Bronchial epithelial cell (primary cell): Measurements from ENCODE around the gene CD8B. TPM values are rescaled to one million over a fixed set of nuclear protein-coding genes. Genes with fewer than 3 reads are reported as not detected.

Experiments used
- DNase-seq: peaks from one replicate; pipeline ENCODE4 v3.0.0-alpha.2; 2010; ENCODE audit warnings: low read depth
- FAIRE-seq: peaks from 2 replicates; lab custom pipeline; 2011; peaks lifted over from hg19 to GRCh38; lab: Jason Lieb, UNC
- H3K27me3 ChIP-seq: 2 replicates; pipeline ENCODE4 v1.5.1; 2011; ENCODE audit warnings: low read length; ENCODE audit not compliant: control insufficient read depth, insufficient read depth
- H3K36me3 ChIP-seq: 2 replicates; pipeline ENCODE4 v1.5.1; 2011; ENCODE audit warnings: low read length; ENCODE audit not compliant: control insufficient read depth, insufficient read depth
- H3K4me3 ChIP-seq: 2 replicates; pipeline ENCODE4 v1.5.1; 2011; ENCODE audit warnings: mild to moderate bottlenecking, low read depth, low read length, control low read depth
- total RNA-seq: library from RNA; depleted of rRNA; stranded (reverse); fragments of >200 nt; gene quantifications from 2 replicates; pipeline ENCODE4 v1.2.1, GENCODE V29; 2014
- TF ChIP-seq, protein P1 (sequence below): IDR thresholded peaks from 2 replicates; pipeline ENCODE4 v1.5.1; 2011; ENCODE audit warnings: mild to moderate bottlenecking, moderate library complexity, low read length, control low read depth, inconsistent platforms; ENCODE audit not compliant: insufficient read depth, severe bottlenecking

CD8B gene
- total RNA-seq, 1 donor from 2014 or later, result not detected

DNA sequence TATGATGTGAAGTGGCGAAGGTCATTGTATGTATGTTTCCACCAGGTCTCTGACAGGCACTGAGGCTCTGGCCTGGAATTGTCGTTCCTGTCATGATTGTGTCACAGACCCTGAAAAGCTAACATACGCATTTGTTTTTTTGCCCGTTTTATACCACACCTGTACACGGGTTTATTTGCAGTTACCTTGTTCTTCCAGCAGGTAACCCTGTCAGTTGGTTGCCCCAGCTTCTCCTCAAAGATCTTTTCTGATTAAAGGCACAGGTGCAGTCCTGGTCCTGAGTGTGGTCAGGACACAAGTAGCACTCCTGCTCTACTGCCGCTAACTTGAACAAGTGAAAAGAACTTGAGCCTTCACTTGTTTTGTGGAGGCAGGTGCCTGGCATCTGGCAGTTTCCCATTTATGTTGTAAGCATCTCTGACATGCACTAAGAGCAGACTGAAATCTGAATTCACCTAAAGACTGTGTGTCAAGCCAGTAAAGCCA is 90.8 kb downstream of the CD8B start:
- Histone ChIP-seq H3K4me3 (no peak overlapping the region), H3K36me3 (peaks cover 8% of the 10 kb centered on the region), H3K27me3 (no peaks in the 10 kb centered on the region)
- TF ChIP-seq, protein P1, sequence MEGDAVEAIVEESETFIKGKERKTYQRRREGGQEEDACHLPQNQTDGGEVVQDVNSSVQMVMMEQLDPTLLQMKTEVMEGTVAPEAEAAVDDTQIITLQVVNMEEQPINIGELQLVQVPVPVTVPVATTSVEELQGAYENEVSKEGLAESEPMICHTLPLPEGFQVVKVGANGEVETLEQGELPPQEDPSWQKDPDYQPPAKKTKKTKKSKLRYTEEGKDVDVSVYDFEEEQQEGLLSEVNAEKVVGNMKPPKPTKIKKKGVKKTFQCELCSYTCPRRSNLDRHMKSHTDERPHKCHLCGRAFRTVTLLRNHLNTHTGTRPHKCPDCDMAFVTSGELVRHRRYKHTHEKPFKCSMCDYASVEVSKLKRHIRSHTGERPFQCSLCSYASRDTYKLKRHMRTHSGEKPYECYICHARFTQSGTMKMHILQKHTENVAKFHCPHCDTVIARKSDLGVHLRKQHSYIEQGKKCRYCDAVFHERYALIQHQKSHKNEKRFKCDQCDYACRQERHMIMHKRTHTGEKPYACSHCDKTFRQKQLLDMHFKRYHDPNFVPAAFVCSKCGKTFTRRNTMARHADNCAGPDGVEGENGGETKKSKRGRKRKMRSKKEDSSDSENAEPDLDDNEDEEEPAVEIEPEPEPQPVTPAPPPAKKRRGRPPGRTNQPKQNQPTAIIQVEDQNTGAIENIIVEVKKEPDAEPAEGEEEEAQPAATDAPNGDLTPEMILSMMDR, result no peak
- no peak for DNase-seq
- FAIRE-seq, result no peak

GRCh38 chr2:86769838-86770237 is 91.8 kb downstream of the CD8B start:
- TF ChIP-seq, protein P1, result no peak
- no peak for FAIRE-seq
- peaks cover 10% of the 10 kb centered on the region for H3K36me3 ChIP-seq

DNA sequence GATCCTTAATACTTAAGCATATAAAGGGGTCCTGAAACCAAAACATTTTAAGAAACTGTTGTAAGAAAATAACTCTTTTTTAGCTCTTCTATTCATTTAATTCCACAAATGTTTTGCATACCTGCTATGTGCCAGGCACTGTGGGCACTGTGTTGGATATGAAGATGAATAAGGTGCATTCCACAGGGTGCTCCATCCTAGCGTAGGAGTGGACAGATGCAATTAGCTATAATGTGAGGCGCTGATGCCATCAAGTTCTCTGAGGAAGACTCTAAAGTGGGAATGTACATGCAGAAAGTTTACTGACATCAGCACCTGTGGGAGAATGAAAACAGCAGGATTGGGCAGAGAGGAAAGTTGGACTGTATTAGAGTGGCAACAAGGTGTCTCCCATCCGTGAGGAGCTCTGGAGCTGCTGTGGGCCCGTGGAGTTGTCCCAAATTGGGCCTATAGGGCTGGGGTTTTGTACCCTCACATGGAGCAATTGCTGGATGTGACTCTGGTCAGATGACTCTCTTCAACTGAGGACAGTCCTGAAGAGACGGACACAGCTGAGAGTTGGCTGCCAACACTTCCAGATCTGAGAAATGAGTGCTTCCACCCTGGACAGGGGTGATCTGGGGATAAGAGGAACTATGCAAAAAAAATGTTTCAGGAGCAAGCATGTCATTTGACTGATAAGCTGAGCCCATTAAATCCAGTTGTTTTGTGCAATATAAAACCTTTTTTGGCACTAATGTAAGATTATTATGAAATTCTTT is 93.3 kb downstream of the CD8B start:
- no peak for DNase-seq
- TF ChIP-seq, protein P1, result no peak
- Histone ChIP-seq H3K27me3 (no peaks in the 10 kb centered on the region), H3K4me3 (no peak overlapping the region), H3K36me3 (peaks cover 9% of the 10 kb centered on the region)
- FAIRE-seq, result no peak

More at GRCh38 chr2:86769838-86770237, 91.8 kb downstream of the CD8B start:
- H3K27me3 ChIP-seq, result no peaks in the 10 kb centered on the region
- DNase-seq, result no peak
- H3K4me3 ChIP-seq, result no peak overlapping the region

Other genes with a start within 250 kb of the CD8B start
- 17.7 and 18.2 TPM in 2 replicates for gene RNF103, start 238.0 kb downstream of the CD8B start, total RNA-seq
- 48.5 and 53.7 TPM in 2 replicates for gene RMND5A, start 141.6 kb downstream of the CD8B start, total RNA-seq
- gene CD8A, start 71.0 kb downstream of the CD8B start, total RNA-seq, result under 0.01 TPM in 2 replicates
- gene RGPD1, start 80.2 kb upstream of the CD8B start, total RNA-seq, result 0.79 and 2.9 TPM in 2 replicates
- 0.13 and 0.26 TPM in 2 replicates for gene PLGLB1, start 160.0 kb upstream of the CD8B start, total RNA-seq